Left lung (tissue), 10 donors: ENCODE measurements around the gene GMFB. TPM values are rescaled to one million over a fixed set of nuclear protein-coding genes. Genes with fewer than 3 reads are reported as not detected.

Source experiments
- ATAC-seq: fragments of 200-7000 bp; cut with Tn5 transposase; one replicate; pipeline ENCODE4 v1.9.1; 2020; ENCODE audit warnings: moderate library complexity
- DNase-seq, 4 donors: peaks; one replicate each; pipeline ENCODE4 v3.0.0-alpha.2; 2013 to 2020
- H3K27ac ChIP-seq, 2 donors: fragments of 200-600 bp; sonication (generic) in 1 of 2; one replicate each; pipeline versions ENCODE4 v1.5.0 to v1.8.0; 2020 to 2021
- H3K27me3 ChIP-seq, 2 donors: fragments of 200-600 bp; sonication (generic) in 1 of 2; one replicate each; pipeline versions ENCODE4 v1.5.0 to v1.8.0; 2020 to 2021
- H3K36me3 ChIP-seq, 2 donors: fragments of 200-600 bp; sonication (generic) in 1 of 2; one replicate each; pipeline versions ENCODE4 v1.5.0 to v1.8.0; 2020 to 2021
- H3K4me1 ChIP-seq, 2 donors: fragments of 200-600 bp; one replicate each; pipeline ENCODE4 v1.8.0; 2021
- H3K4me3 ChIP-seq, 2 donors: fragments of 200-600 bp; sonication (generic) in 1 of 2; one replicate each; pipeline versions ENCODE4 v1.5.0 to v1.8.0; 2020 to 2021; ENCODE audit warnings: mild to moderate bottlenecking in 1 of 2
- H3K9me3 ChIP-seq, 2 donors: fragments of 200-600 bp; sonication (generic) in 1 of 2; one replicate each; pipeline versions ENCODE4 v1.5.0 to v1.8.0; 2020 to 2021
- intact Hi-C, 2 donors: fragments of 100-400 bp; cut with DNase I; formaldehyde crosslinking; loops; one replicate each; pipeline versions ENCODE4 v1.11.2 to v1.14.2; 2022
- polyA plus RNA-seq, 6 donors: library from polyadenylated mRNA; unstranded; fragments of 120-200 nt; gene quantifications; one replicate each; pipeline ENCODE4 v1.2.1, GENCODE V29; 2013; ENCODE audit not compliant: insufficient read length in 6 of 6
- total RNA-seq, 2 donors: library from RNA; stranded (reverse); fragmentation: NEBNext Ultra II Directional; extraction: Animal tissue kit (Norgen Biotek cat#: 25700); gene quantifications; one replicate each; pipeline ENCODE4 v1.2.1, GENCODE V29; 2021
- TF ChIP-seq, protein P1 (sequence below), 2 donors: fragments of 200-600 bp; sonication (generic) in 1 of 2; IDR thresholded peaks; one replicate each; pipeline versions ENCODE4 v1.5.0 to v1.8.0; 2021; ENCODE audit warnings: antibody characterized with exemption in 2 of 2
- donor health status: DM: no; HTN: yes; CAD: no.
- donor health status: DM: no; HTN: no; CAD: no.

GMFB gene
- total and polyA plus RNA-seq, 8 donors, result 54.8 to 73.9 (median 70.4) TPM

GRCh38 chr14:54451961-54452360, 36.8 kb downstream of the GMFB start:
- Histone ChIP-seq H3K36me3 (no peaks in the 10 kb centered on the region), H3K4me1 (peaks cover 0 to 23% of the 10 kb centered on the region in 2 donors), H3K9me3 (no peaks in the 10 kb centered on the region), H3K27ac (no peak overlapping the region), H3K27me3 (no peaks in the 10 kb centered on the region), H3K4me3 (no peak overlapping the region)
- TF ChIP-seq, protein P1, sequence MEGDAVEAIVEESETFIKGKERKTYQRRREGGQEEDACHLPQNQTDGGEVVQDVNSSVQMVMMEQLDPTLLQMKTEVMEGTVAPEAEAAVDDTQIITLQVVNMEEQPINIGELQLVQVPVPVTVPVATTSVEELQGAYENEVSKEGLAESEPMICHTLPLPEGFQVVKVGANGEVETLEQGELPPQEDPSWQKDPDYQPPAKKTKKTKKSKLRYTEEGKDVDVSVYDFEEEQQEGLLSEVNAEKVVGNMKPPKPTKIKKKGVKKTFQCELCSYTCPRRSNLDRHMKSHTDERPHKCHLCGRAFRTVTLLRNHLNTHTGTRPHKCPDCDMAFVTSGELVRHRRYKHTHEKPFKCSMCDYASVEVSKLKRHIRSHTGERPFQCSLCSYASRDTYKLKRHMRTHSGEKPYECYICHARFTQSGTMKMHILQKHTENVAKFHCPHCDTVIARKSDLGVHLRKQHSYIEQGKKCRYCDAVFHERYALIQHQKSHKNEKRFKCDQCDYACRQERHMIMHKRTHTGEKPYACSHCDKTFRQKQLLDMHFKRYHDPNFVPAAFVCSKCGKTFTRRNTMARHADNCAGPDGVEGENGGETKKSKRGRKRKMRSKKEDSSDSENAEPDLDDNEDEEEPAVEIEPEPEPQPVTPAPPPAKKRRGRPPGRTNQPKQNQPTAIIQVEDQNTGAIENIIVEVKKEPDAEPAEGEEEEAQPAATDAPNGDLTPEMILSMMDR (IDR thresholded peaks at IDR 0.05), result no peak
- no peak for DNase-seq
- intact Hi-C loops, result no loop called here
- no peak for ATAC-seq

GRCh38 chr14:54451121-54451601, 37.6 kb downstream of the GMFB start:
- Histone ChIP-seq H3K36me3 (no peaks in the 10 kb centered on the region), H3K27ac (peak overlapping the region in 1 of 2 donors; percentile 58), H3K9me3 (no peaks in the 10 kb centered on the region), H3K4me1 (peaks cover 6 to 31% of the 10 kb centered on the region in 2 donors), H3K27me3 (no peaks in the 10 kb centered on the region), H3K4me3 (no peak overlapping the region)
- intact Hi-C loops, result no loop called here
- TF ChIP-seq, protein P1 (IDR thresholded peaks at IDR 0.05), result no peak
- no peak for DNase-seq
- ATAC-seq, result no peak

DNA sequence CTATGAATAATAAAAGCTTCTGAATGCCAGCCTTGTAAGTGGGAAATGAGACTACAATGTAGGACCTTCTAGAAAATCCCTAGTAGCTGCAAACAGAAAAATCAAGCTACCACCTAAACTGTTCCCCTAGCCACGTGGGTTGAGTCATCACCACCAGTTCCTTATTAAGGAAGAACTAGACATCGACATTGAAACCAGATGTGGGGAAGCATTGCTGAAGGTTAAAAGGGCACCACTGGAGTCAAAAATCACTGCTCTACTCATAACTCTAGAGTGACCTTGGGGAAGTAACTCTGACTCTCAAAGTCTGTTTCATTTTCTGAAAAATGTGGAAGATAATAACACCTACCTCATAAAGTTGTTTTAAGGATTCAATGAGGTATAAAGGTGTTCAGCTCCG, 38.2 kb downstream of the GMFB start:
- H3K36me3 ChIP-seq, result no peaks in the 10 kb centered on the region
- H3K4me1 ChIP-seq, result peaks cover 6 to 36% of the 10 kb centered on the region in 2 donors
- intact Hi-C loops, result no loop called here
- DNase-seq (peak in 1 of 4 donors; percentile 75), ATAC-seq (peak; percentile 65)
- H3K27me3 ChIP-seq, result no peaks in the 10 kb centered on the region
- no peak overlapping the region for H3K4me3 ChIP-seq
- peak overlapping the region in 1 of 2 donors; percentile 58 for H3K27ac ChIP-seq
- no peaks in the 10 kb centered on the region for H3K9me3 ChIP-seq
- TF ChIP-seq, protein P1 (IDR thresholded peaks at IDR 0.05), result no peak

DNA sequence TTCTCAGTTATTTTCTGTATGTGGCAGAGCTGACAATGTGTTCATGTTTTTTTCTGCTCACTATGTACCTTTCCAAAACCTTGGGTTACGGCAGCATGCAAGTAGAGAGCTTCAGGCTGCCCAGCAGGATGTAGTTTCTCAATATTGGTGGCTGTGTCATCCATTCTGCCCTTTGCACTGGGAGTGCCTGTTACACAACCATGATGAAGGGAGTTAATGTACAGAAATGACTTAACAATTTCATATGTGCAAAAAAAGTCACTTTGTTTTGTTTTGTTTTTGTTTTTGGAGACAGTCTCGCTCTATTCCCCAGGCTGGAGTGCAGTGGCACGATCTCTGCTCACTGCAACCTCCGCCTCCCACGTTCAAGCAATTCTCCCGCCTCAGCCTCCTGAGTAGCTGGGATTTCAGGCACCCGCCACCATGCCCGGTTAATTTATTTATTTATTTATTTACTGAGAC, 41.5 kb downstream of the GMFB start:
- Histone ChIP-seq H3K4me1 (peaks cover 6 to 36% of the 10 kb centered on the region in 2 donors), H3K27me3 (no peaks in the 10 kb centered on the region), H3K36me3 (no peaks in the 10 kb centered on the region), H3K4me3 (peak overlapping the region in 1 of 2 donors; percentile 3), H3K27ac (peak overlapping the region in 1 of 2 donors; percentile 76), H3K9me3 (no peaks in the 10 kb centered on the region)
- TF ChIP-seq, protein P1 (IDR thresholded peaks at IDR 0.05), result no peak
- intact Hi-C loops, result no loop called here
- peak in 2 of 4 donors; percentile 18 to 42 for DNase-seq
- peak; percentile 52 for ATAC-seq

DNA sequence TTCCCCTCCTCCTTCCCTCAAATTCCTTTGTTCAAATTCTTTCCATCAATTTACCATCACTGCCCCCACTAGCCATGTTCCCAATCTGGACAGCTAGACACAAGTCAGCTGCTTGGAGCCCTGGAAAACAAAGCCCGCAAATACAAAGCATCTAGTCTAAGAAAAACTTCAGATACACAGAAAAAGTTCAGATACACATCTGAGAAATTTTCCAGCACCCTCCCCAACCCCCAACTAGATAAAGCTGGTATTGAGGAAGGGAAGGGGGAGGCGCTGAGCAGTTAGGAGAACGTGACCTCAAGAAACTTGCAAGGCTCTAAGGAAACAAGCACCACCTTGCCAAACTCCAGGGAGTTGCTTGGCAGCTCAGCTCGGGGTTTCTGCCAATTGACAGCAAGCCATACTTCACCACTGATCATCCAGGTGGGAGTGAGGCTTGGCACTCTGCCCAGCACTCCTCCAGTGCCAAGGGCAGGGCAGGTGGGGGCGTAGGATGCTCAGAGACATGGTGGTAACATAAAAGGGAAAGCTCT, 42.6 kb downstream of the GMFB start:
- no peak overlapping the region for H3K4me3 ChIP-seq
- no peaks in the 10 kb centered on the region for H3K36me3 ChIP-seq
- TF ChIP-seq, protein P1 (IDR thresholded peaks at IDR 0.05), result no peak
- intact Hi-C loops, result no loop called here
- H3K27me3 ChIP-seq, result no peaks in the 10 kb centered on the region
- H3K9me3 ChIP-seq, result no peaks in the 10 kb centered on the region
- peaks cover 6 to 39% of the 10 kb centered on the region in 2 donors for H3K4me1 ChIP-seq
- H3K27ac ChIP-seq, result peak overlapping the region in 1 of 2 donors; percentile 76
- ATAC-seq, result no peak
- DNase-seq, result peak in 1 of 4 donors; percentile 23
